22Rv1 (cell line): ENCODE data around the gene TCAP.

ENCODE experiments used
- H3K27ac ChIP-seq: fragments of 450-650 bp; 2 replicates; pipeline ENCODE4 v1.5.1; 2017
- CTCF ChIP-seq: fragments of 450-650 bp; IDR thresholded peaks from 2 replicates; pipeline ENCODE4 v1.5.1; 2017; ENCODE audit warnings: mild to moderate bottlenecking
- ZFX ChIP-seq: fragments of 450-650 bp; IDR thresholded peaks from 2 replicates; pipeline ENCODE4 v1.6.1; 2017; ENCODE audit warnings: antibody characterized with exemption, borderline replicate concordance

TCAP gene

GRCh38 chr17:39715375-39716072 is 50.4 kb downstream of the TCAP start:
- TF ChIP-seq CTCF (no peak), ZFX (no peak)

More at GRCh38 chr17:39715375-39716072, 50.4 kb downstream of the TCAP start:
- no peak overlapping the region for H3K27ac ChIP-seq
